ENCODE results near the gene MYEOV. TPM values are rescaled to one million over a fixed set of nuclear protein-coding genes. Genes with fewer than 3 reads are reported as not detected.
A peak's percentile ranks its signal among the peaks of the same experiment; 100 is the strongest.

MYEOV gene
- total and polyA plus RNA-seq, 9 of the 15 experiments (the other 6 are each of a cell fraction or from before 2014, with no cell fraction given): 10.2 to 133 (median 32.2) TPM

DNA sequence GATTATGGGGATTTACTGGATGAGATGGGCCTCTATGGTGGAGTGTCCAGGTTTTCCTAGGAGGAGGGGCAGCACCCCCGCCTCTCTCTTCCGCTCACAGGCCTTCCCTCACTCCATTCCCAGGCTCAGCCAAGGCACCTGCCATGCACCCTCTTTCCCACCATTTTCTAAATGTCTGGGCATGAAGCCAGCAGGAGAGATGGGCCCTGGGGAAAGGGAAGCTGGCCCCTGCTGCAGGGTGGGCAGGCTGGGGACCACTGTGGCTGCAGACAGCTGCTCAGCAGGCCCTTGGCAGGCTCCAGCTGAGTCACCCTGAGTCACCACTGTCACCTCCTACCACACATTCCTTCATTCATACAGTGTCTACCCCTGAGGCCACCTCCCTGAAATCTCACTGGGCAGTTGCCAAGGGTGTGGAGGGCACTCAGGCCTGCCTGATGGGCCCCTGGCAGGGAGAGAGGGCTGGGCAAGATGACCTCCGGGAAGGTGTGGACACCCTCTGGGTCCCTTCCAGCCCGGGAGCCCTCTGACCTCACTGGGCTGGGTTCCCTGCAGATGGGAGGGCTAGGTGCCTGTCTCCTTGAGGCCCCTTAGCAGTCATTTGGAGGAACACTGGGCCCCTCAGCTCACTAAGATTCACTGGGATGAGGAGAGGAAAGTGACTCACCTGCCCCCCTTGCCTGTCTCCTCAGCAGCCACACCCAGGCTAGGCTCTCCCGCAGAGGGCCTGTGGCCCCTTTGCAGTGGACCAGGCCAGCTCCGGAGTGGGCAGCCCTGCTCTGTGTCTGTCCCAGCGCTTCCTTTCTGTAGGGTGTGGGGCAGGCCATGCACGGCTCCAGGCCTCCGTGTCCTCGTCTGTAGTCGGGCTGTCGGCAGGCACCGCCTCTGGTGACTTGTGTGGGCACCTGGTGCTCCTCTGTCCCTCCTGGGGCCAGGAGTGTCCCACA is 7.8 kb downstream of the MYEOV start (continued):
- TF ChIP-seq POLR2B (IDR thresholded peaks at IDR 0.05; ENCODE audit: low read depth, partially characterized antibody): no peak
- TF ChIP-seq HDAC8 (tag; IDR thresholded peaks at IDR 0.05): no peak
- TF ChIP-seq, protein P1, sequence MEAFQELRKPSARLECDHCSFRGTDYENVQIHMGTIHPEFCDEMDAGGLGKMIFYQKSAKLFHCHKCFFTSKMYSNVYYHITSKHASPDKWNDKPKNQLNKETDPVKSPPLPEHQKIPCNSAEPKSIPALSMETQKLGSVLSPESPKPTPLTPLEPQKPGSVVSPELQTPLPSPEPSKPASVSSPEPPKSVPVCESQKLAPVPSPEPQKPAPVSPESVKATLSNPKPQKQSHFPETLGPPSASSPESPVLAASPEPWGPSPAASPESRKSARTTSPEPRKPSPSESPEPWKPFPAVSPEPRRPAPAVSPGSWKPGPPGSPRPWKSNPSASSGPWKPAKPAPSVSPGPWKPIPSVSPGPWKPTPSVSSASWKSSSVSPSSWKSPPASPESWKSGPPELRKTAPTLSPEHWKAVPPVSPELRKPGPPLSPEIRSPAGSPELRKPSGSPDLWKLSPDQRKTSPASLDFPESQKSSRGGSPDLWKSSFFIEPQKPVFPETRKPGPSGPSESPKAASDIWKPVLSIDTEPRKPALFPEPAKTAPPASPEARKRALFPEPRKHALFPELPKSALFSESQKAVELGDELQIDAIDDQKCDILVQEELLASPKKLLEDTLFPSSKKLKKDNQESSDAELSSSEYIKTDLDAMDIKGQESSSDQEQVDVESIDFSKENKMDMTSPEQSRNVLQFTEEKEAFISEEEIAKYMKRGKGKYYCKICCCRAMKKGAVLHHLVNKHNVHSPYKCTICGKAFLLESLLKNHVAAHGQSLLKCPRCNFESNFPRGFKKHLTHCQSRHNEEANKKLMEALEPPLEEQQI (IDR thresholded peaks at IDR 0.05): no peak
- TF ChIP-seq ZNF316 (IDR thresholded peaks at IDR 0.05): peak; percentile 79
- TF ChIP-seq NFIX (CRISPR knock-in tag; IDR thresholded peaks at IDR 0.05; ENCODE audit: low read depth): no peak
- no peak for TF ChIP-seq MTA2 (IDR thresholded peaks at IDR 0.05; ENCODE audit: low read depth)
- TF ChIP-seq, protein P2, sequence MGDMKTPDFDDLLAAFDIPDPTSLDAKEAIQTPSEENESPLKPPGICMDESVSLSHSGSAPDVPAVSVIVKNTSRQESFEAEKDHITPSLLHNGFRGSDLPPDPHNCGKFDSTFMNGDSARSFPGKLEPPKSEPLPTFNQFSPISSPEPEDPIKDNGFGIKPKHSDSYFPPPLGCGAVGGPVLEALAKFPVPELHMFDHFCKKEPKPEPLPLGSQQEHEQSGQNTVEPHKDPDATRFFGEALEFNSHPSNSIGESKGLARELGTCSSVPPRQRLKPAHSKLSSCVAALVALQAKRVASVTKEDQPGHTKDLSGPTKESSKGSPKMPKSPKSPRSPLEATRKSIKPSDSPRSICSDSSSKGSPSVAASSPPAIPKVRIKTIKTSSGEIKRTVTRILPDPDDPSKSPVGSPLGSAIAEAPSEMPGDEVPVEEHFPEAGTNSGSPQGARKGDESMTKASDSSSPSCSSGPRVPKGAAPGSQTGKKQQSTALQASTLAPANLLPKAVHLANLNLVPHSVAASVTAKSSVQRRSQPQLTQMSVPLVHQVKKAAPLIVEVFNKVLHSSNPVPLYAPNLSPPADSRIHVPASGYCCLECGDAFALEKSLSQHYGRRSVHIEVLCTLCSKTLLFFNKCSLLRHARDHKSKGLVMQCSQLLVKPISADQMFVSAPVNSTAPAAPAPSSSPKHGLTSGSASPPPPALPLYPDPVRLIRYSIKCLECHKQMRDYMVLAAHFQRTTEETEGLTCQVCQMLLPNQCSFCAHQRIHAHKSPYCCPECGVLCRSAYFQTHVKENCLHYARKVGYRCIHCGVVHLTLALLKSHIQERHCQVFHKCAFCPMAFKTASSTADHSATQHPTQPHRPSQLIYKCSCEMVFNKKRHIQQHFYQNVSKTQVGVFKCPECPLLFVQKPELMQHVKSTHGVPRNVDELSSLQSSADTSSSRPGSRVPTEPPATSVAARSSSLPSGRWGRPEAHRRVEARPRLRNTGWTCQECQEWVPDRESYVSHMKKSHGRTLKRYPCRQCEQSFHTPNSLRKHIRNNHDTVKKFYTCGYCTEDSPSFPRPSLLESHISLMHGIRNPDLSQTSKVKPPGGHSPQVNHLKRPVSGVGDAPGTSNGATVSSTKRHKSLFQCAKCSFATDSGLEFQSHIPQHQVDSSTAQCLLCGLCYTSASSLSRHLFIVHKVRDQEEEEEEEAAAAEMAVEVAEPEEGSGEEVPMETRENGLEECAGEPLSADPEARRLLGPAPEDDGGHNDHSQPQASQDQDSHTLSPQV (IDR thresholded peaks at IDR 0.05): peak; percentile 87
- no peak for TF ChIP-seq ZNF583 (CRISPR knock-in tag; IDR thresholded peaks at IDR 0.05)
- TF ChIP-seq, protein P3, sequence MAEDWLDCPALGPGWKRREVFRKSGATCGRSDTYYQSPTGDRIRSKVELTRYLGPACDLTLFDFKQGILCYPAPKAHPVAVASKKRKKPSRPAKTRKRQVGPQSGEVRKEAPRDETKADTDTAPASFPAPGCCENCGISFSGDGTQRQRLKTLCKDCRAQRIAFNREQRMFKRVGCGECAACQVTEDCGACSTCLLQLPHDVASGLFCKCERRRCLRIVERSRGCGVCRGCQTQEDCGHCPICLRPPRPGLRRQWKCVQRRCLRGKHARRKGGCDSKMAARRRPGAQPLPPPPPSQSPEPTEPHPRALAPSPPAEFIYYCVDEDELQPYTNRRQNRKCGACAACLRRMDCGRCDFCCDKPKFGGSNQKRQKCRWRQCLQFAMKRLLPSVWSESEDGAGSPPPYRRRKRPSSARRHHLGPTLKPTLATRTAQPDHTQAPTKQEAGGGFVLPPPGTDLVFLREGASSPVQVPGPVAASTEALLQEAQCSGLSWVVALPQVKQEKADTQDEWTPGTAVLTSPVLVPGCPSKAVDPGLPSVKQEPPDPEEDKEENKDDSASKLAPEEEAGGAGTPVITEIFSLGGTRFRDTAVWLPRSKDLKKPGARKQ (CRISPR knock-in tag; IDR thresholded peaks at IDR 0.05): no peak
- TF ChIP-seq HNRNPH1 (optimal IDR thresholded peaks at IDR 0.05; ENCODE audit: low read depth, low read length): no peak
- TF ChIP-seq XRCC3 (IDR thresholded peaks at IDR 0.05): no peak
- TF ChIP-seq CBFA2T3 (IDR thresholded peaks at IDR 0.05): peak; percentile 35
- TF ChIP-seq, protein P4, sequence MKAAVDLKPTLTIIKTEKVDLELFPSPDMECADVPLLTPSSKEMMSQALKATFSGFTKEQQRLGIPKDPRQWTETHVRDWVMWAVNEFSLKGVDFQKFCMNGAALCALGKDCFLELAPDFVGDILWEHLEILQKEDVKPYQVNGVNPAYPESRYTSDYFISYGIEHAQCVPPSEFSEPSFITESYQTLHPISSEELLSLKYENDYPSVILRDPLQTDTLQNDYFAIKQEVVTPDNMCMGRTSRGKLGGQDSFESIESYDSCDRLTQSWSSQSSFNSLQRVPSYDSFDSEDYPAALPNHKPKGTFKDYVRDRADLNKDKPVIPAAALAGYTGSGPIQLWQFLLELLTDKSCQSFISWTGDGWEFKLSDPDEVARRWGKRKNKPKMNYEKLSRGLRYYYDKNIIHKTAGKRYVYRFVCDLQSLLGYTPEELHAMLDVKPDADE (conservative IDR thresholded peaks at IDR 0.05; ENCODE audit: control insufficient read depth, low read depth, low read length): no peak
- TF ChIP-seq PURB (CRISPR knock-in tag; IDR thresholded peaks at IDR 0.05; ENCODE audit: low read depth): no peak
- TF ChIP-seq, protein P5, sequence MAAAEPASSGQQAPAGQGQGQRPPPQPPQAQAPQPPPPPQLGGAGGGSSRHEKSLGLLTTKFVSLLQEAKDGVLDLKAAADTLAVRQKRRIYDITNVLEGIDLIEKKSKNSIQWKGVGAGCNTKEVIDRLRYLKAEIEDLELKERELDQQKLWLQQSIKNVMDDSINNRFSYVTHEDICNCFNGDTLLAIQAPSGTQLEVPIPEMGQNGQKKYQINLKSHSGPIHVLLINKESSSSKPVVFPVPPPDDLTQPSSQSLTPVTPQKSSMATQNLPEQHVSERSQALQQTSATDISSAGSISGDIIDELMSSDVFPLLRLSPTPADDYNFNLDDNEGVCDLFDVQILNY (CRISPR knock-in tag; IDR thresholded peaks at IDR 0.05): no peak
- TF ChIP-seq FOXA3 (CRISPR knock-in tag; conservative IDR thresholded peaks at IDR 0.05 in 1 of 2, IDR thresholded peaks at IDR 0.05 in 1 of 2): no peak
- no peak for TF ChIP-seq NONO (IDR thresholded peaks at IDR 0.05; ENCODE audit: low read depth in 2 of 2, low read length in 1 of 2)

Data from K562 (cell line).